ENCODE results near the gene P2RY1. TPM values are rescaled to one million over a fixed set of nuclear protein-coding genes. Genes with fewer than 3 reads are reported as not detected.

Gene P2RY1
- total RNA-seq, 1 experiment from 2014 or later, result not detected

DNA sequence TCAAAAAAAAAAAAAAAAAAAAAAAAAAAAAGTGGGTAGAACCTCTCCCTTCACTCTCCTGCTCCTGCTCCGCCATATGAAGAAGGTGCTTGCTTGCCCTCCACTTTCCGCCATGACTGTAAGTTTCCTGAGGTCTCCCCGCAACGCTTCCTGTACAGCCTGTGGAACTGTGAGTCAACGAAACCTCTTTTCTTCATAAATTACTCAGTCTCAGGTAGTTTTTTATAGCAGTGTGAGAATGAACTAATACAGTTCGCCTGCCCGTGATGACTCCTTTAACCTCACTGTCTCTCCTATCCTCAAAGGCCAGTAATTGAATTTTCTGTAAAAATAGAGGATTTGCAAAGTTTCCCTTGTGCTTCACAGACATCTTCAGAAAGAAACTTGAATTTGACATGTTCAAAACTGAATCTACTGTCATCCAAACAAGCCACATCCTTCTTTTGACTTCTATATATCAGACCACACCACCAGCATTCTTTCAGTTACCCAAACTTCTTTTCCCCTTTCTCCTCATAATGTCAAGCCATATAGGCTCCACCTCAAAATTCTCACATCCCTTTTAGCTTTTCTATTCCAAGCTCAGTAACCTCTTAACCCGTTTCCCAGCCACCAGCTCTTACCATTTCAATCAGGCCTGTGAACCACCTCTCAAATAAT, 44.3 kb downstream of the P2RY1 start:
- in situ Hi-C loops (cut with HindIII; ENCODE audit: low sequenced_read_pairs), result no loop called here
- no peak for DNase-seq (ENCODE audit: low spot score)

DNA sequence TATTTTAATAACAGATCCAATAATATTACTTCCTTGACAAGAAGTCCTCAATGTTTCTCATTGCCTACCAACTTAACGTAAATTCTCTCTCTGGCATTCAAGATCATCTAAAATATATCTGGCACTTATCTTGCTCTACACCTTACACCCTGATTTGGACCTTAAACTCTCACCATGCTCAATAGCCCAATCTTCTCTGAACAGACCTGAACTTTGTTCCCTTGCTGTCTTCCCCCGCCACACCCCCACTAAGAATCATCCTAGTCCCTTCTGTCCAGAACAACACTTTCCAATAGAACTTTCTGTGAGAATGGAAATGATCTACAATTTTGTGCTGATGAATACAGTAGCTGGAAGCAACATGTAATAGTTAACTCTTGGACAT, 44.9 kb downstream of the P2RY1 start:
- in situ Hi-C loops (cut with HindIII; ENCODE audit: low sequenced_read_pairs), result no loop called here
- no peak for DNase-seq (ENCODE audit: low spot score)

DNA sequence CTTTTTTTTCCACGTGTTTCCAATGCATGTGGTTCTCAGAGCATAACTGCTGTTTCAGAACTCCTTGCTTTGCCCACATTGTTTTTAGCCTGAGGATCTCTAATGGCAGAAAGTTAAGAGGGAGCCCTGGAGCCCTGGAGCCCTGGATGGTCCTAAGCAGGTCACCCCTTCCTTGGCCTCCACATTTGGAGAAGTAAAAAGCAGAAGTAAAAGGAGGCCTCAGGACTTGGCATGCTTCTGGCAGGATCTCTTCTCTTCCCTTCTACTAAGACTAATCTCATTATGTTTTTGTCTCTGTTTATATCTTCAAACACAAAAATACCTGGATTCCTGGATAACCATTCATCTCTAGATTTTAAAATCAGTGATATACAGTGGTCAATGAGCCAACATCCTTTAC, 50.1 kb downstream of the P2RY1 start:
- no peak for DNase-seq (ENCODE audit: low spot score)
- in situ Hi-C loops (cut with HindIII; ENCODE audit: low sequenced_read_pairs), result no loop called here

Measured in G401 (cell line).